GM12878 (cell line): ENCODE results near the gene PCSK5.

Experiments
- ATF7 ChIP-seq: fragments of 450-650 bp; IDR thresholded peaks from 2 replicates; pipeline ENCODE4 v1.6.1; 2016; ENCODE audit warnings: low read depth, mild to moderate bottlenecking
- BACH1 ChIP-seq: fragments of 450-650 bp; IDR thresholded peaks from 2 replicates; pipeline ENCODE4 v1.6.1; 2017; ENCODE audit warnings: mild to moderate bottlenecking, borderline replicate concordance
- CTCF ChIP-seq, 3 experiments: IDR thresholded peaks in 2 of 3; conservative IDR thresholded peaks in 1 of 3; 2 replicates each; pipeline ENCODE4 v1.5.1; 2011; ENCODE audit warnings: low read depth in 3 of 3, low read length in 3 of 3, mild to moderate bottlenecking in 3 of 3, control low read depth in 2 of 3, moderate library complexity in 2 of 3, inconsistent platforms in 1 of 3, mixed read lengths in 1 of 3; ENCODE audit not compliant: control insufficient read depth in 2 of 3, insufficient read depth in 1 of 3; ENCODE audit errors: extremely low read depth in 1 of 3
- POLR2A ChIP-seq: IDR thresholded peaks from 2 replicates; pipeline ENCODE4 v1.6.1; 2011; ENCODE audit warnings: low read depth, mild to moderate bottlenecking, low read length
- RAD51 ChIP-seq: fragments of 450-650 bp; IDR thresholded peaks from 2 replicates; pipeline ENCODE4 v1.6.1; 2016; ENCODE audit warnings: moderate library complexity, mild to moderate bottlenecking, inconsistent platforms
- RBBP5 ChIP-seq: fragments of 200-600 bp; sonication (generic); conservative IDR thresholded peaks from 2 replicates; pipeline ENCODE4 v1.6.1; 2016
- TAF1 ChIP-seq: IDR thresholded peaks from 2 replicates; pipeline ENCODE4 v1.6.1; 2011; ENCODE audit warnings: mild to moderate bottlenecking, low read depth, low read length, borderline replicate concordance
- ZNF274 ChIP-seq: IDR thresholded peaks from one replicate; pipeline ENCODE4 v1.8.0; 2011; ENCODE audit not compliant: insufficient read length, insufficient read depth

GRCh38 chr9:76267284-76267652, 376.8 kb downstream of the PCSK5 start:
- TF ChIP-seq RAD51, result no peak
- TF ChIP-seq CTCF (IDR thresholded peaks at IDR 0.05 in 2 of 3, conservative IDR thresholded peaks at IDR 0.05 in 1 of 3; ENCODE audit: control insufficient read depth in 2 of 3, extremely low read depth in 1 of 3, insufficient read depth in 1 of 3, low read depth in 3 of 3, low read length in 3 of 3), result no peak
- no peak for TF ChIP-seq BACH1
- no peak for TF ChIP-seq ATF7
- no peak for TF ChIP-seq ZNF274
- TF ChIP-seq TAF1, result no peak
- no peak for TF ChIP-seq POLR2A
- no peak for TF ChIP-seq RBBP5
